Activated T-cell treated with anti-CD3 and anti-CD28 coated beads, Interleukin-2, amount 50 U/mL, for 24 hours (primary cell): ENCODE results near the gene PLBD1.

ENCODE experiments used
- DNase-seq: peaks from one replicate; pipeline ENCODE4 v3.0.0-alpha.2; 2020
- H3K27ac Mint-ChIP-seq: 2 replicates; pipeline ENCODE4 v1.8.0; 2020; ENCODE audit warnings: mild to moderate bottlenecking, mixed read lengths
- H3K27me3 Mint-ChIP-seq: 2 replicates; pipeline ENCODE4 v1.8.0; 2020; ENCODE audit warnings: mixed read lengths
- H3K36me3 Mint-ChIP-seq: 2 replicates; pipeline ENCODE4 v1.8.0; 2020; ENCODE audit warnings: low read depth, mixed read lengths
- H3K4me1 Mint-ChIP-seq: 2 replicates; pipeline ENCODE4 v1.8.0; 2020; ENCODE audit warnings: low read depth, mixed read lengths
- H3K4me3 Mint-ChIP-seq: 2 replicates; pipeline ENCODE4 v1.8.0; 2020; ENCODE audit warnings: mild to moderate bottlenecking, moderate library complexity, mixed read lengths
- H3K9me3 Mint-ChIP-seq: 2 replicates; pipeline ENCODE4 v1.8.0; 2020; ENCODE audit warnings: mixed read lengths

Gene PLBD1

GRCh38 chr12:14554281-14555007 lies 13.2 kb downstream of the PLBD1 start:
- H3K27me3 Mint-ChIP-seq, result peaks cover 14% of the 10 kb centered on the region
- H3K4me3 Mint-ChIP-seq, result no peak overlapping the region
- H3K36me3 Mint-ChIP-seq, result no peaks in the 10 kb centered on the region
- peaks cover 2% of the 10 kb centered on the region for H3K9me3 Mint-ChIP-seq
- no peak overlapping the region for H3K27ac Mint-ChIP-seq
- H3K4me1 Mint-ChIP-seq, result peaks cover 4% of the 10 kb centered on the region
- DNase-seq, result no peak

- Mint-ChIP-seq H3K27me3 (peaks cover 17% of the 10 kb centered on the region), H3K4me3 (no peak overlapping the region), H3K9me3 (no peaks in the 10 kb centered on the region), H3K27ac (no peak overlapping the region), H3K4me1 (no peaks in the 10 kb centered on the region), H3K36me3 (no peaks in the 10 kb centered on the region)
- DNase-seq, result no peak
These were observed 19.1 kb downstream of the PLBD1 start for GRCh38 chr12:14548609-14549008.

GRCh38 chr12:14547571-14547970 lies 20.1 kb downstream of the PLBD1 start:
- no peaks in the 10 kb centered on the region for H3K4me1 Mint-ChIP-seq
- no peaks in the 10 kb centered on the region for H3K9me3 Mint-ChIP-seq
- H3K36me3 Mint-ChIP-seq, result no peaks in the 10 kb centered on the region
- H3K4me3 Mint-ChIP-seq, result no peak overlapping the region
- no peak for DNase-seq
- H3K27me3 Mint-ChIP-seq, result peaks cover 11% of the 10 kb centered on the region
- no peak overlapping the region for H3K27ac Mint-ChIP-seq

GRCh38 chr12:14545144-14546124 lies 22.2 kb downstream of the PLBD1 start:
- no peak overlapping the region for H3K4me3 Mint-ChIP-seq
- no peak for DNase-seq
- H3K9me3 Mint-ChIP-seq, result no peaks in the 10 kb centered on the region
- no peak overlapping the region for H3K27ac Mint-ChIP-seq
- H3K27me3 Mint-ChIP-seq, result peaks cover 9% of the 10 kb centered on the region
- no peaks in the 10 kb centered on the region for H3K4me1 Mint-ChIP-seq
- H3K36me3 Mint-ChIP-seq, result no peaks in the 10 kb centered on the region

GRCh38 chr12:14540801-14541462 lies 26.8 kb downstream of the PLBD1 start:
- no peaks in the 10 kb centered on the region for H3K9me3 Mint-ChIP-seq
- no peaks in the 10 kb centered on the region for H3K36me3 Mint-ChIP-seq
- H3K4me3 Mint-ChIP-seq, result no peak overlapping the region
- H3K27me3 Mint-ChIP-seq, result peaks cover 5% of the 10 kb centered on the region
- no peaks in the 10 kb centered on the region for H3K4me1 Mint-ChIP-seq
- DNase-seq, result no peak
- no peak overlapping the region for H3K27ac Mint-ChIP-seq

- no peak overlapping the region for H3K4me3 Mint-ChIP-seq
- no peaks in the 10 kb centered on the region for H3K4me1 Mint-ChIP-seq
- no peak overlapping the region for H3K27ac Mint-ChIP-seq
- H3K9me3 Mint-ChIP-seq, result no peaks in the 10 kb centered on the region
- DNase-seq, result no peak
- H3K36me3 Mint-ChIP-seq, result no peaks in the 10 kb centered on the region
- H3K27me3 Mint-ChIP-seq, result peaks cover 5% of the 10 kb centered on the region
These were observed 30.6 kb downstream of the PLBD1 start for GRCh38 chr12:14537088-14537487.

- Mint-ChIP-seq H3K27me3 (peaks cover 1% of the 10 kb centered on the region), H3K9me3 (no peaks in the 10 kb centered on the region), H3K27ac (no peak overlapping the region), H3K36me3 (no peaks in the 10 kb centered on the region), H3K4me1 (no peaks in the 10 kb centered on the region), H3K4me3 (no peak overlapping the region)
- DNase-seq, result no peak
These were observed 35.5 kb downstream of the PLBD1 start for GRCh38 chr12:14532152-14532551.

- Mint-ChIP-seq H3K9me3 (peaks cover 37% of the 10 kb centered on the region), H3K36me3 (peaks cover 9% of the 10 kb centered on the region), H3K4me1 (no peaks in the 10 kb centered on the region), H3K4me3 (no peak overlapping the region), H3K27me3 (no peaks in the 10 kb centered on the region), H3K27ac (no peak overlapping the region)
- DNase-seq, result no peak
These were observed 41.7 kb downstream of the PLBD1 start for GRCh38 chr12:14525964-14526363.

GRCh38 chr12:14521822-14522221 lies 45.9 kb downstream of the PLBD1 start:
- no peak overlapping the region for H3K27ac Mint-ChIP-seq
- no peak for DNase-seq
- H3K27me3 Mint-ChIP-seq, result peaks cover 2% of the 10 kb centered on the region
- no peak overlapping the region for H3K4me3 Mint-ChIP-seq
- H3K36me3 Mint-ChIP-seq, result peaks cover 9% of the 10 kb centered on the region
- H3K4me1 Mint-ChIP-seq, result no peaks in the 10 kb centered on the region
- H3K9me3 Mint-ChIP-seq, result peaks cover 42% of the 10 kb centered on the region

- DNase-seq, result no peak
- Mint-ChIP-seq H3K27ac (no peak overlapping the region), H3K9me3 (peaks cover 3% of the 10 kb centered on the region), H3K4me3 (no peak overlapping the region), H3K27me3 (peaks cover 2% of the 10 kb centered on the region), H3K36me3 (no peaks in the 10 kb centered on the region), H3K4me1 (no peaks in the 10 kb centered on the region)
These were observed 52.7 kb downstream of the PLBD1 start for GRCh38 chr12:14514946-14515345.

- Mint-ChIP-seq H3K36me3 (no peaks in the 10 kb centered on the region), H3K4me3 (no peak overlapping the region)
- DNase-seq, result no peak
These were observed 53.4 kb downstream of the PLBD1 start for GRCh38 chr12:14514154-14514842.

GRCh38 chr12:14510574-14510973 lies 57.1 kb downstream of the PLBD1 start:
- H3K36me3 Mint-ChIP-seq, result peaks cover 5% of the 10 kb centered on the region
- DNase-seq, result no peak

More at GRCh38 chr12:14514154-14514842, 53.4 kb downstream of the PLBD1 start:
- no peaks in the 10 kb centered on the region for H3K4me1 Mint-ChIP-seq
- H3K27ac Mint-ChIP-seq, result no peak overlapping the region
- no peaks in the 10 kb centered on the region for H3K9me3 Mint-ChIP-seq
- H3K27me3 Mint-ChIP-seq, result peaks cover 2% of the 10 kb centered on the region

GRCh38 chr12:14505626-14506596 lies 61.8 kb downstream of the PLBD1 start:
- H3K4me1 Mint-ChIP-seq, result peaks cover 11% of the 10 kb centered on the region
- peaks cover 45% of the 10 kb centered on the region for H3K36me3 Mint-ChIP-seq
- no peak overlapping the region for H3K4me3 Mint-ChIP-seq
- DNase-seq, result no peak
- no peaks in the 10 kb centered on the region for H3K9me3 Mint-ChIP-seq
- H3K27ac Mint-ChIP-seq, result no peak overlapping the region
- H3K27me3 Mint-ChIP-seq, result no peaks in the 10 kb centered on the region

More at GRCh38 chr12:14510574-14510973, 57.1 kb downstream of the PLBD1 start:
- no peak overlapping the region for H3K4me3 Mint-ChIP-seq
- no peaks in the 10 kb centered on the region for H3K4me1 Mint-ChIP-seq
- H3K27me3 Mint-ChIP-seq, result no peaks in the 10 kb centered on the region
- no peak overlapping the region for H3K27ac Mint-ChIP-seq
- H3K9me3 Mint-ChIP-seq, result no peaks in the 10 kb centered on the region
